Iris pigment epithelial cell (primary cell): ENCODE data around the gene NSMCE3.

Experiments used
- DNase-seq: peaks from one replicate; pipeline ENCODE4 v3.0.0-alpha.2; 2011; ENCODE audit warnings: low read depth

The NSMCE3 gene

GRCh38 chr15:29269485-29270168 lies at the start of gene NSMCE3:
Gene NSMCE3 (minus strand): TSS chr15:29269822. CDS start chr15:29269705, 117 bp downstream.
- DNase-seq, result peak; percentile 89

GRCh38 chr15:29316422-29316821 lies 46.8 kb upstream of the NSMCE3 start:
- no peak for DNase-seq

DNA sequence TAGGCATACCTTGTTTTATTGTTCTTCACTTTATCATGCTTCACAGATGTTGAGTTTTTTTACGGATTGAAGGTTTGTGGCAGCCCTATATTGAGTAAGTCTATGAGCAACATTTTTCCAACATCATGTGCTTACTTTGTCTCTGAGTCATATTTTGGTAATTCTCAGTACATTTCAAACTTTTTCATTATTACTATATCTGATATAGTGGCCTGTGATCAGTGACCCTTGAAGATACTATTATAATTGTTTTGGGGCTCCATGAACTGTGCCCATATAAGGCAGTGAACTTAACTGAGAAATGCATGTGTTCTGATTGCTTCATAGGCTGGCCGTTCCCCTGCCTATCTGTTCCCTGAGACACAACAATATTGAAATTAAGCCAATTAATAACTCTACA lies 42.8 kb upstream of the NSMCE3 start:
- DNase-seq, result peak; percentile 53

DNA sequence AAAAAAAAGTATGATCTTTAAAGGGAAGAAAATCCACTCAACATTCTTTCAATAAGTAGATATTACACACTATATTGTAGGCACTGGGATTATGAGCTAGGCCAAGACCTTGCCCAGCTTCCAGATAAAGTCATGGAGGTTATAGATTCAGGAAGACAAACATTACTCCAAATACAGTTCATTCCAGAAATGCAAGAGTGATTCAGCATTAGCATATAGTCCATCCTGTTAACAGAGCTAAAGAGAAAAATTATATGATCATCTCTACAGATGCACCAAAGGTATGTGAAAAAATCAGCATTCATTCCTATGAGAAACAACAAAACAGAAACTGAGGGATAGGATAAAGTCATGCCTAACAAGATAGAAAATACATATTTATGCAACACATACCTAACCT lies 42.1 kb upstream of the NSMCE3 start:
- DNase-seq, result no peak

DNA sequence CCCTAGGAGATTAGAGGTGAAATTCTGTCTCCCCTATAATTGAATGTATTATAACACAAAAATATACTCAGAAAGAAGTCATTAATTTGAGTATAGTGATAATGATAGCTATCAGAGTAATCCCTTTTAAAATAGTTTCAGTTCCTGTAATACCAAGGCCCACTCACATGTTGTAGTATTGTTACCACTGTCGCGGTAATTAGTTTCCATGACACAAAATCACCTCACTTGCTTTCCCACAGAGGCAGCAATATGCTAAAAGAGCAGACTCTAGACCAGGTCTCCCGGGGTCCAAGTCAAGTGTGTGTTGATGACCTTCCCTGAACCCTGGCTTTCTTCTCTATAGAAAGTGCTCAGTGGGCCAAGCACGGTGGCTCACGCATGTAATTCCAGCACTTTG lies 39.5 kb upstream of the NSMCE3 start:
- no peak for DNase-seq

DNA sequence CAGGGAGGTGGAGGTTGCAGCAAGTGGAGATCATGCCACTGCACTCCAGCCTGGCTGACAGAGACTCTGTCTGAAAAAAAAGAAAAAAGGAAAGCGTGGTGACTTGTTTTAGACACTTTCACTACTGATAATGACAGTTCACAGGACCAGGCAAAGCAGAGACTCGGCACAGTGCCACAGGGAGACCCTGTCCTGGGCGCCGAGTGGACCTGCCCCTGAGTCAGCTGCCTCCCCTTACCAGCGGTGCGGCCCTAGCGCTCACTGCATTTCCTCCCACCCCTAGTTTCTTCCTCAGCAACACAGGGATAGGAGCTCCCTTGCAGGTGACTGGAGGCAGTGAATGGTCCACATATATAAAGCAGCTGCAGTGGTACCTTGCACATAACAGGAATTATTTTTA lies 38.7 kb upstream of the NSMCE3 start:
- no peak for DNase-seq

GRCh38 chr15:29305556-29305955 lies 35.9 kb upstream of the NSMCE3 start:
- DNase-seq, result no peak

DNA sequence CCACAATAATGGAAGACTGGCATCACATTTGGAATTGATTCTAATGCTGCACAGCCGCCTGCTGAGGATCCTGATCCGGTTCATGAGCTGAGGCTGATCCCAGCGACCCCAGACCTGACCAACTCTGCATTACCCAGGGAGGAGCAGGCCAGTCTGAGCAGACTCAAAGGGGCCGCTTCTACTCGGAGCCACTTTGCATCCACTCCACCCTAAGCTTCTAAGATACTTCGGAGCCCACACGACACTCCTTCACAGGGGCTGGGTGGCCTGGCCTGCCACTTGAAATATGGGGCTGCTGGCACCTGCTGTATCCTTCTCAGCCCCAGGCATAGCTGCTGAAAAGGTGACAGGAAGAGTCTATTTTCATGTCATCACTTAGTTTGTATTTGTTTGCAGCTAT lies 33.2 kb upstream of the NSMCE3 start:
- DNase-seq, result no peak

GRCh38 chr15:29299784-29300183 lies 30.2 kb upstream of the NSMCE3 start:
- no peak for DNase-seq

DNA sequence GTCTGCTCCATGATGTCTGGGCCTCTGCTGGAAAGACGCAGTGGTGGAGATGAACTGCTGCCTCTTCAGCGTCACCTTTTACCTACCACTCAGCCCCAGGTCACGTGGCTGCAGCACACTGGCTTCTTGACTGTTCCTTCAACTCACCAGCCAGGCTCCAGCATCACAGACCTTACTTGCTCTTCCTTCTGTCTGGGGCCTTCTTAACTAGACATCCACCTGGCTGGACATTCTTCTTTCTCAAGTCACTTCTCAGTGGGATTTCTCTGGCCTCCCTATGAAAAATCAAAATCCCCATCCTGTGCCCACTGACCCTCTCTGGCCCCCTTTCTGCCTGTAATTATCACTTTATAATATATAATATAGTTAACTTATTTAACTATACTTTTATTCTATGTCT lies 29.7 kb upstream of the NSMCE3 start:
- no peak for DNase-seq

GRCh38 chr15:29294732-29295325 lies 25.2 kb upstream of the NSMCE3 start:
- DNase-seq, result no peak

DNA sequence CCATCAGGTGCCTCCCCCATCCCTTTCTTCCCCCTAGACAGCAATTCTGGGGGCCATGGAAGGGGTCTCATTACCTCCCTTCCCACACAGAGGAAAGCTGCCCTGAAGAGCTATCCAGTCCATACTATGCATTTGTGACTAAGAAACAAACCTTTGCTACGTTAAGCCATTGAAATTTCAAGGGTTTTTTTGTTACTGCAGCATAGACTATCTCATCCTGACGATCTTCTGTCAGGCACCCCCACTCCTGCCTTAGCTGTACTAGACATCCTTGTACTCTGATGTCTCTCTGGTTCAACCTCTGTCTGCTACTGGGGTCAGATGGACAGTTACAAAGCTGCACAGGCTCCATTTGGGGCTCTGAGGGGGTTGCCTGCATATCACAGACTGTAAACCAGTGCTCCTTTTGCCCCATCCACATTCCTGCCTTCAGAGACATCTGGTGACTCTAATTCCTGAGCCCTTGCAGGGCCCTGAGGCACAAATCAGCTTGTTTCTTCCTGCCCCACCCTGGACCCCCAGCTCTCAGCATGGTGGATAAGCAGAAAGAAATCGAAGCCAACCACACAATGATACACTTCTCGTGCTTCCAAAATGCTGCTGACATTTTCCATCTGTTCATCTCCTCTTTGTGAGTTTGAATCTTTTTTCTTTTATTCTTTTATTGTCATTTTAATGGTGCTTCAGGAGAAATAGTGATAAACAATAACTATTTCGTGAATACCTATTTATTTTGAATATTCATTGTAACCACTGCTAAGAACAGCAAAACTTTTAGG lies 21.6 kb upstream of the NSMCE3 start:
- DNase-seq, result no peak

DNA sequence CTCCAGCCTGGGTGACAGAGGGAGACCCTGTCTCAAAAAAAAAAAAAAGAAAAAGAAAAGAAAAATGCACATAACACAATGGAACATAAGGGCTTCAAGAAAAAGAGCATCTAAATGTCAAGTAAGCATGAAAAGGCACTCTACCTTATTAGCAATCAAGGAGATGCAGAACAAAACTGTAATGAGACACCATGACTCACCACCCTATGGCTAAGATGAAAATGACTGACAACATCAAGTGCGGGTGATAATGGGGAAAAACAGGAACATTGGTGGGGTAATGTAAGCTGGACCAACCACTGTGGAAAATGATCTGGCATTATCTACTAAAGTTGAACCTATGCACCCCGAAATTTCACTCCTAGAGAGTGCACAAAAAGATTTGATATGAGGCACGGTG lies 19.6 kb upstream of the NSMCE3 start:
- no peak for DNase-seq

DNA sequence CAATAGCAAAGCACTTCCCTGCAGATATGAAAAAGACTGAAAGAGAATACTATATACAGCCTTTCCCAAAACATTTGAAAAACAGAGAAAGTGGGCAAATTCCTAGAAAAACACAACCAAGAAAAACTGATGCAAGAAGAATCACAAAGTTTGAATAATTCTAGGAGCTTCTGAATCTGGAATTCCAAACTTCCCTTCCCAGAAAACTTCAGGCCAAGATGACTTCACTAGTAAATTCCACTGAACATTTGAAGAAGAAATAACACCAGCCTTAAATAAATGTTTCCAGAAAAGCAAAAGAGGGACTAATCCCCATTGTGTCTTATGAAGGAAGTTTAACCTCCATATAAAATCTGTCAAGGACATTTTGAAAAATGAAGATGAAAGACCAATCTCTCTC lies 15.8 kb upstream of the NSMCE3 start:
- no peak for DNase-seq

DNA sequence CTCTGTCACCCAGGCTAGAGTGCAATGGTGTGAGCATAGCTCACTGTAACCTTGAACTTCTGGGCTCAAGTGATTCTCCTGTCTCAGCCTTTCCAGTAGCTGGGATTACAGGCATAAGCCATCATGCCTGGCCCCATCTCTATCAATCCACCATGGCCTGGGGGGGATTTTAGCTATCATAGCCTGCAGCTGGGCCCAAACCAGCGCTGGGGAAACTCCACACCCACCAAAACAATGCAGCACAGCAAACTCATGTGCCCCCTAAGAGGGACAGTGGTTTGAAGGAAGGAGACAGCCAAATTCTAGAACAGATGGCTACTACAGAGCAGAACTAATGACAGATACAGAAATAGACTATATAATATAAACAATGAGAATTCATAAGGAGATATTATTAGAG lies 13.8 kb upstream of the NSMCE3 start:
- no peak for DNase-seq

DNA sequence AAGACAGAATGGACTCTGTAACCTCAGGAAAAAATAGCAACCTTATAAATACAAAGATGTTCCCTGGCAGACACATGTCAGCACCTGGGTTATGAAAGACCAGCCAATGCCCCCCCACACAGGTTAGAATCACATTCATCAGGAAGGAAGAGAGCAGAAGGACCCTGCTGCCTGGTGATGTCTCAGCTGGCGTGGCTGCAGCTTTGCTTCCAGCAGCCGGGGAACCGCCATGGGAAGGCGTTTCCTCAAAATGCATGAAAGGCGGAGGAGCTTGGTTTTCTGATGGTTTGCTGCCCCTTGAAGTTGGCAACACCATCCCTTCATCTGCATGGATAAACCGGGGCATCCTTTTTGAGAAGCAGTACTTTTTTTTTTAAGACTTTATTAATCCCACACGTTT lies 10.9 kb upstream of the NSMCE3 start:
- no peak for DNase-seq

GRCh38 chr15:29278436-29279105 lies 8.9 kb upstream of the NSMCE3 start:
- peak; percentile 60 for DNase-seq

DNA sequence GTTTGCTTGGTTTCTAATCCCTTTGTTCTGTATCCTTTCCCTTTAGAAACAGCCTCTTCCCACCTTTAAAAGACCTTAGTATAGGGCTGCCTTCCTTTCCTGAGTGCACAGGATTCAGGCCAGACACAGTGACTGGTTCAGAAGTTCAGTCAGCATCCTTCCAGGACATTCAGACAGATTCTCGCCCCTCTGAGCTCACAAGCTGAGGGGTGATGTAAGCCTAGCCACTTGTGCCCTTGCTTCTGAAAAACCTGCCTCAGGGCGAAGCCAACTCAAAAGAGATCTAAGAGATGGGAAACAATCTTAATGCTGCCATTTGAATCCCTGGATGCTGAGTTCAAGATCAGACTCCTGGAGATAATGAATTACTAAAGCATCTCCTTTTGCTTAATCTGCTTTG lies 6.7 kb upstream of the NSMCE3 start:
- no peak for DNase-seq

DNA sequence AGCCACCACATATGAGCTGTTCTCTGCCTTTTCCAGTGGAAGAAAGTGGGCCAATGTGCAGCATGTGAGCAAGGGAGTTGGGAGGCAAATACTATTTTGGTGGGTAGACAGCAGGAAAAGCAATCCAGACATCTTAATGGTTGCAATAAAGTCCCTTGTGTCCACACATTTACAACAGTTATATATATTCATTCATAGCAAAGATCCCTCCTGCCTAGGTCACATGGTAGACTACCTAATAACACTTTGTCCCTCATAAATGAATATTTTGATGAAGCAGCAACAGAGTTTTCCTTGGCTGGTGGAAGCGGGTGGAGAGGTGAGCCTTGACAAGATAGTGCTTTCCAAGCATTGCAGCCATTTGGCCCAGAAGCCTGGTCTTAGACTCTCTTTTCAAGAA lies 6.2 kb upstream of the NSMCE3 start:
- DNase-seq, result no peak

GRCh38 chr15:29274946-29275345 lies 5.3 kb upstream of the NSMCE3 start:
- no peak for DNase-seq

GRCh38 chr15:29272219-29272618 lies 2.6 kb upstream of the NSMCE3 start:
- no peak for DNase-seq

GRCh38 chr15:29270976-29271375 lies 1.4 kb upstream of the NSMCE3 start:
- no peak for DNase-seq
